IMR-90 (cell line): ENCODE results near the gene BCL7A. TPM values are rescaled to one million over a fixed set of nuclear protein-coding genes. Genes with fewer than 3 reads are reported as not detected.

Experiments
- ATAC-seq: fragments of 200-7000 bp; cut with Tn5 transposase; 2 replicates; pipeline ENCODE4 v1.9.1; 2020; ENCODE audit warnings: low read depth, mild to moderate bottlenecking, moderate library complexity
- BruUV-seq: library from RNA; stranded (reverse); fragments of 400-500 nt; replicated peaks from 2 replicates; lab custom pipeline; 2021; lab: Mats Ljungman, UMichigan
- CTCF ChIA-PET: fragments of 300-600 bp; formaldehyde crosslinking; extraction: SDS; loops from one replicate; lab custom pipeline; 2021; ENCODE audit warnings: antibody characterized with exemption; lab: Yijun Ruan, JAX
- POLR2A ChIA-PET: fragments of 300-600 bp; sonication (Branson Sonifier 250); formaldehyde crosslinking; loops from one replicate; lab custom pipeline; 2022; ENCODE audit warnings: antibody characterized with exemption; ENCODE audit not compliant: unreplicated experiment; lab: Charles Lee
- DNase-seq: peaks from one replicate; pipeline ENCODE4 v3.0.0; 2013
- H2AFZ ChIP-seq: replicated peaks from 2 replicates; pipeline ENCODE3; 2013; ENCODE audit warnings: low read length, mild to moderate bottlenecking; ENCODE audit not compliant: poor library complexity
- H2AK5ac ChIP-seq: 2 replicates; pipeline ENCODE4 v1.6.1; 2013; ENCODE audit warnings: low read depth, low read length, inconsistent platforms
- H2AK9ac ChIP-seq: replicated peaks from 2 replicates; pipeline ENCODE3; 2013; ENCODE audit warnings: mild to moderate bottlenecking, low read depth, low read length, moderate library complexity; ENCODE audit not compliant: poor library complexity
- H2BK120ac ChIP-seq: 2 replicates; pipeline ENCODE4 v1.6.1; 2013; ENCODE audit warnings: low read depth, low read length, inconsistent platforms
- H2BK15ac ChIP-seq: 3 replicates; pipeline ENCODE4 v1.6.1; 2013; ENCODE audit warnings: low read depth, low read length, inconsistent platforms
- H2BK20ac ChIP-seq: 2 replicates; pipeline ENCODE4 v1.6.1; 2013; ENCODE audit warnings: low read depth, mild to moderate bottlenecking, inconsistent platforms, low read length, moderate library complexity
- H2BK5ac ChIP-seq: 2 replicates; pipeline ENCODE4 v1.6.1; 2013; ENCODE audit warnings: mild to moderate bottlenecking, low read depth, low read length, inconsistent platforms; ENCODE audit not compliant: poor library complexity, severe bottlenecking
- H3K14ac ChIP-seq: replicated peaks from 2 replicates; pipeline ENCODE4 v1.6.1; 2013; ENCODE audit warnings: low read depth, low read length, inconsistent platforms
- H3K18ac ChIP-seq: 2 replicates; pipeline ENCODE4 v1.6.1; 2013; ENCODE audit warnings: low read depth, low read length, control low read depth
- H3K23ac ChIP-seq: 2 replicates; pipeline ENCODE4 v1.6.1; 2013; ENCODE audit warnings: low read depth, low read length, inconsistent platforms
- H3K27ac ChIP-seq: 2 replicates; pipeline ENCODE4 v1.5.1; 2013; ENCODE audit warnings: mild to moderate bottlenecking, control low read depth, low read length; ENCODE audit not compliant: insufficient read depth
- H3K27me3 ChIP-seq: 2 replicates; pipeline ENCODE4 v1.6.1; 2013; ENCODE audit warnings: low read length; ENCODE audit not compliant: control insufficient read depth, insufficient read depth
- H3K36me3 ChIP-seq: 2 replicates; pipeline ENCODE4 v1.6.1; 2013; ENCODE audit warnings: low read length, mixed read lengths; ENCODE audit not compliant: control insufficient read depth, insufficient read depth
- H3K4ac ChIP-seq: 2 replicates; pipeline ENCODE4 v1.6.1; 2013; ENCODE audit warnings: low read depth, low read length, inconsistent platforms
- H3K4me1 ChIP-seq: 2 replicates; pipeline ENCODE4 v1.6.1; 2013; ENCODE audit warnings: low read length, mixed read lengths; ENCODE audit not compliant: control insufficient read depth, insufficient read depth
- H3K4me2 ChIP-seq: 2 replicates; pipeline ENCODE4 v1.6.1; 2013; ENCODE audit warnings: low read depth, mild to moderate bottlenecking, control low read depth, low read length, moderate library complexity
- H3K4me3 ChIP-seq: 2 replicates; pipeline ENCODE4 v1.5.1; 2013; ENCODE audit warnings: low read depth, mild to moderate bottlenecking, control low read depth, low read length, moderate library complexity; ENCODE audit not compliant: insufficient read depth
- H3K56ac ChIP-seq: 2 replicates; pipeline ENCODE4 v1.6.1; 2013; ENCODE audit warnings: low read length, inconsistent platforms; ENCODE audit not compliant: insufficient read depth; ENCODE audit errors: extremely low read depth
- H3K79me1 ChIP-seq, 2 experiments: 2 replicates each; pipeline ENCODE4 v1.6.1; 2013; ENCODE audit warnings: low read length in 2 of 2, inconsistent platforms in 1 of 2, low read depth in 1 of 2
- H3K9ac ChIP-seq: 2 replicates; pipeline ENCODE4 v1.6.1; 2013; ENCODE audit warnings: low read depth, low read length, control low read depth
- H3K9me1 ChIP-seq: 2 replicates; pipeline ENCODE4 v1.6.1; 2013; ENCODE audit warnings: low read length, inconsistent platforms; ENCODE audit not compliant: insufficient read depth
- H3K9me3 ChIP-seq: 2 replicates; pipeline ENCODE4 v1.6.1; 2013; ENCODE audit warnings: low read length; ENCODE audit not compliant: control insufficient read depth, insufficient read depth
- H4K20me1 ChIP-seq: 2 replicates; pipeline ENCODE4 v1.6.1; 2013; ENCODE audit warnings: low read length, inconsistent platforms; ENCODE audit not compliant: insufficient read depth
- H4K5ac ChIP-seq: 2 replicates; pipeline ENCODE4 v1.6.1; 2013; ENCODE audit warnings: mild to moderate bottlenecking, low read depth, low read length, control low read depth
- H4K8ac ChIP-seq, 2 experiments: 2 replicates each; pipeline ENCODE4 v1.6.1; 2013; ENCODE audit warnings: low read depth in 2 of 2, low read length in 2 of 2, control low read depth in 1 of 2, inconsistent platforms in 1 of 2
- H4K91ac ChIP-seq: 2 replicates; pipeline ENCODE4 v1.6.1; 2013; ENCODE audit warnings: low read depth, low read length, inconsistent platforms; ENCODE audit not compliant: insufficient read depth
- BHLHE40 ChIP-seq: fragments of 150-350 bp; IDR thresholded peaks from 2 replicates; pipeline ENCODE4 v1.6.1; 2016; ENCODE audit warnings: mild to moderate bottlenecking, low read depth, low read length
- CEBPB ChIP-seq: IDR thresholded peaks from 2 replicates; pipeline ENCODE4 v1.6.1; 2012; ENCODE audit warnings: low read depth, low read length, improper control_type of control experiment
- CHD1 ChIP-seq: IDR thresholded peaks from 2 replicates; pipeline ENCODE4 v1.6.1; 2012; ENCODE audit warnings: low read depth, low read length, improper control_type of control experiment
- CTCF ChIP-seq: conservative IDR thresholded peaks from 2 replicates; pipeline ENCODE4 v1.5.1; 2012; ENCODE audit warnings: mild to moderate bottlenecking, low read depth, low read length, improper control_type of control experiment
- FOS ChIP-seq: fragments of 150-350 bp; IDR thresholded peaks from 2 replicates; pipeline ENCODE4 v1.6.1; 2016; ENCODE audit warnings: low read depth, low read length
- MAFK ChIP-seq: IDR thresholded peaks from 2 replicates; pipeline ENCODE4 v1.6.1; 2012; ENCODE audit warnings: low read depth, low read length, improper control_type of control experiment
- MAZ ChIP-seq: IDR thresholded peaks from 2 replicates; pipeline ENCODE4 v1.6.1; 2012; ENCODE audit warnings: low read depth, mild to moderate bottlenecking, low read length, improper control_type of control experiment, moderate library complexity, borderline replicate concordance
- MXI1 ChIP-seq: IDR thresholded peaks from 2 replicates; pipeline ENCODE4 v1.6.1; 2012; ENCODE audit warnings: low read depth, mild to moderate bottlenecking, low read length, moderate library complexity, borderline replicate concordance
- NFE2L2 ChIP-seq: fragments of 150-350 bp; IDR thresholded peaks from 2 replicates; pipeline ENCODE4 v1.6.1; 2016; ENCODE audit warnings: low read depth, mild to moderate bottlenecking, low read length
- RAD21 ChIP-seq: IDR thresholded peaks from 2 replicates; pipeline ENCODE4 v1.6.1; 2012; ENCODE audit warnings: low read length, improper control_type of control experiment
- RCOR1 ChIP-seq: IDR thresholded peaks from 2 replicates; pipeline ENCODE4 v1.6.1; 2012; ENCODE audit warnings: mild to moderate bottlenecking, low read length, improper control_type of control experiment; ENCODE audit not compliant: insufficient replicate concordance
- USF2 ChIP-seq: fragments of 150-350 bp; IDR thresholded peaks from 2 replicates; pipeline ENCODE4 v1.6.1; 2017; ENCODE audit warnings: mild to moderate bottlenecking, antibody characterized with exemption, low read length, low read depth
- WGBS, 2 experiments: methylation state at CpG; one replicate each; pipeline versions ENCODE4 v1.1.5 to v1.1.7; 2013; ENCODE audit warnings: missing lambda C conversion rate in 2 of 2; ENCODE audit not compliant: insufficient read length in 1 of 2; ENCODE audit errors: extremely low coverage in 2 of 2; 5-methylcytosine and 5-hydroxymethylcytosine counted together
- dilution Hi-C: fragments of 300-500 bp; cut with HindIII; formaldehyde crosslinking; loops from one replicate; pipeline ENCODE4 v1.14.3; 2018; ENCODE audit warnings: low sequenced_read_pairs; ENCODE audit not compliant: unreplicated experiment
- in situ Hi-C: fragments of 300-500 bp; cut with MboI; formaldehyde crosslinking; loops from 3 replicates; pipeline ENCODE4 v1.14.3; 2019; ENCODE audit warnings: low sequenced_read_pairs, inconsistent platforms, mixed read lengths
- intact Hi-C: fragments of 100-400 bp; cut with micrococcal nuclease; formaldehyde crosslinking; loops from 2 replicates; pipeline ENCODE4 v1.10.0; 2022
- polyA plus RNA-seq, 3 experiments: library from polyadenylated mRNA; depleted of rRNA; stranded (reverse); fragments of >200 nt; gene quantifications; 2 replicates each; pipeline ENCODE4 v1.2.3, GENCODE V29; 2012; ENCODE audit warnings: low replicate concordance in 1 of 3
- total RNA-seq: library from RNA; depleted of rRNA; stranded (reverse); fragments of >200 nt; gene quantifications from 2 replicates; pipeline ENCODE4 v1.2.3, GENCODE V29; 2012
- TF ChIP-seq, protein P1 (sequence below): fragments of 150-350 bp; IDR thresholded peaks from 2 replicates; pipeline ENCODE4 v1.6.1; 2016; ENCODE audit warnings: low read depth, mild to moderate bottlenecking, low read length, moderate library complexity, borderline replicate concordance

Gene BCL7A
- total and polyA plus RNA-seq, 2 of the 4 experiments (the other 2 are of a cell fraction) = 5.6 to 7.9 TPM

GRCh38 chr12:122003651-122004611, 17.8 kb upstream of the BCL7A start:
- no peak overlapping the region; the same call in 1 of the 2 replicates for H4K91ac ChIP-seq
- H2BK15ac ChIP-seq = no peak overlapping the region
- H4K20me1 ChIP-seq = no peaks in the 10 kb centered on the region
- no peak overlapping the region for H3K9ac ChIP-seq
- peak overlapping the region; percentile 74 for H3K18ac ChIP-seq
- H3K56ac ChIP-seq = no peak overlapping the region
- peak overlapping the region; percentile 60; the same call in 1 of the 2 replicates for H3K14ac ChIP-seq
- H3K79me1 ChIP-seq = no peaks in the 10 kb centered on the region
- H2AK9ac ChIP-seq = peak overlapping the region; percentile 39
- 0 out of 2 replicates have a peak overlapping the region, but pooled peaks have one; percentile 48 for H4K5ac ChIP-seq
- peak overlapping the region; percentile 24; the same call in 1 of the 2 replicates for H3K23ac ChIP-seq
- no peaks in the 10 kb centered on the region for H3K36me3 ChIP-seq
- DNase-seq (no peak), ATAC-seq (peak; percentile 65)
- dilution Hi-C loops (no loop called here), intact Hi-C loops (no loop called here), in situ Hi-C loops (no loop called here)
- ChIA-PET POLR2A (no interaction called here), CTCF (no interaction called here)
- H2BK20ac ChIP-seq = no peak overlapping the region
- BruUV-seq = no TSS peak
- no peak overlapping the region for H3K4me3 ChIP-seq
- H3K4me2 ChIP-seq = peak overlapping the region; percentile 39; the same call in 1 of the 2 replicates
- H2BK5ac ChIP-seq = peak overlapping the region; percentile 15
- H3K27me3 ChIP-seq = no peaks in the 10 kb centered on the region
- no peak overlapping the region for H2BK120ac ChIP-seq
- H2AFZ ChIP-seq = peak overlapping the region; percentile 65
- H3K4ac ChIP-seq = peak overlapping the region; percentile 38; the same call in 1 of the 2 replicates
- 70% methylated on average over 9 of the region's 28 CpGs; no CpG with 5 or more reads in 1 of the 2 experiments for WGBS, 2 experiments
- peak overlapping the region; percentile 29; the same call in 1 of the 2 replicates for H3K27ac ChIP-seq
- peaks cover 14% of the 10 kb centered on the region for H3K4me1 ChIP-seq
- H3K9me1 ChIP-seq = no peaks in the 10 kb centered on the region
- no peaks in the 10 kb centered on the region for H3K9me3 ChIP-seq
- H4K8ac ChIP-seq = peak overlapping the region in 1 of 2 experiments; percentile 21; a peak in 1 of 4 replicates
- H2AK5ac ChIP-seq = peak overlapping the region; percentile 20; the same call in 1 of the 2 replicates
- no peak for TF ChIP-seq FOS
- TF ChIP-seq BHLHE40 = no peak
- TF ChIP-seq MXI1 = no peak
- TF ChIP-seq, protein P1, sequence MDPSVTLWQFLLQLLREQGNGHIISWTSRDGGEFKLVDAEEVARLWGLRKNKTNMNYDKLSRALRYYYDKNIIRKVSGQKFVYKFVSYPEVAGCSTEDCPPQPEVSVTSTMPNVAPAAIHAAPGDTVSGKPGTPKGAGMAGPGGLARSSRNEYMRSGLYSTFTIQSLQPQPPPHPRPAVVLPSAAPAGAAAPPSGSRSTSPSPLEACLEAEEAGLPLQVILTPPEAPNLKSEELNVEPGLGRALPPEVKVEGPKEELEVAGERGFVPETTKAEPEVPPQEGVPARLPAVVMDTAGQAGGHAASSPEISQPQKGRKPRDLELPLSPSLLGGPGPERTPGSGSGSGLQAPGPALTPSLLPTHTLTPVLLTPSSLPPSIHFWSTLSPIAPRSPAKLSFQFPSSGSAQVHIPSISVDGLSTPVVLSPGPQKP = no peak
- TF ChIP-seq RAD21 = no peak
- TF ChIP-seq CHD1 = no peak
- no peak for TF ChIP-seq USF2
- TF ChIP-seq MAZ = no peak
- no peak for TF ChIP-seq NFE2L2
- no peak for TF ChIP-seq CEBPB
- no peak for TF ChIP-seq MAFK
- TF ChIP-seq CTCF = no peak
- no peak for TF ChIP-seq RCOR1
